Caki2 (cell line): ENCODE results near the gene NPBWR2. TPM values are rescaled to one million over a fixed set of nuclear protein-coding genes. Genes with fewer than 3 reads are reported as not detected.
"Not testable (repeated sequence)": the region's sequence is repeated elsewhere in the genome, so short reads cannot be mapped to it uniquely, and the experiment has no call there.

ENCODE experiments used
- DNase-seq: peaks from one replicate; pipeline ENCODE4 v3.0.0-alpha.2; 2015; ENCODE audit warnings: low read depth
- in situ Hi-C: cut with HindIII; loops from 2 replicates; pipeline ENCODE4 v1.10.0; 2016; ENCODE audit warnings: low sequenced_read_pairs, low pct_unique_long_range_greater_than_20kb, mixed read lengths
- total RNA-seq: library from RNA; depleted of rRNA; stranded (reverse); fragments of >200 nt; shearing (Covaris generic); gene quantifications from 2 replicates; pipeline ENCODE4 v1.2.3, GENCODE V29; 2014; ENCODE audit warnings: low replicate concordance

NPBWR2 gene
- total RNA-seq, 1 experiment from 2014 or later: not detected

DNA sequence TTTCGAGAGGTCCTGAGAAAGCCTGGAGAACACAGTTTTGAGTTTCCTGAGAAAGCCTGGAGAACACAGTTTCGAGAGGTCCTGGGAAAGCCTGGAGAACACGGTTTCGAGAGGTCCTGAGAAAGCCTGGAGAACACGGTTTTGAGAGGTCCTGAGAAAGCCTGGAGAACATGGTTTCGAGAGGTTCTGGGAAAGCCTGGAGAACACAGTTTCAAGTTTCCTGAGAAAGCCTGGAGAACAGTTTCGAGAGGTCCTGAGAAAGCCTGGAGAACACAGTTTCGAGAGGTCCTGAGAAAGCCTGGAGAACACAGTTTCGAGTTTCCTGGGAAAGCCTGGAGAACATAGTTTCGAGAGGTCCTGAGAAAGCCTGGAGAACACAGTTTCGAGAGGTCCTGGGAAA is 16.2 kb upstream of the NPBWR2 start:
- DNase-seq, in situ Hi-C loops: not testable (repeated sequence)

GRCh38 chr20:64122927-64123326 is 15.6 kb upstream of the NPBWR2 start:
- DNase-seq, in situ Hi-C loops: not testable (repeated sequence)

DNA sequence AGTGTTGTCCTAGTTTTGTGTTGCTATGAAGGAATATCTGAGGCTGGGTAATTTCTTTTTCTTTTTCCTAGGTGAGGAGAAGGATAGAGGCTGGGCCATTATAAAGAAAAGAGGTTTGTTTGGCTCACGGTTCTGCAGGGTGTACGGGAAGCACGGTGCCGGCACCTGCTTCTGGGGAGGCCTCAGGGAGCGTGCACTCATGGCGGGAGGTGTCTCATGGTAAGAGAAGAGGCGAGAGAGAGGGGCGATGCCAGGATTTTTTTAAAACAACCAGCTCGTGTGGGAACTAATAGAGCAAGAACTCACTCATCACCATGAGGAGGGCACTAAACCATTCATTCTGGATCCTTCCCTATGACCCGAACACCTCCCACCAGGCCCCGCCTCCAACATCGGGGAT is 14.2 kb upstream of the NPBWR2 start:
- in situ Hi-C loops: no loop called here
- DNase-seq: no peak

- in situ Hi-C loops: no loop called here
- no peak for DNase-seq
Observed at GRCh38 chr20:64119681-64120341, 12.4 kb upstream of the NPBWR2 start.

- DNase-seq: no peak
- in situ Hi-C loops: no loop called here
Observed at GRCh38 chr20:64119301-64119680, 11.9 kb upstream of the NPBWR2 start.

DNA sequence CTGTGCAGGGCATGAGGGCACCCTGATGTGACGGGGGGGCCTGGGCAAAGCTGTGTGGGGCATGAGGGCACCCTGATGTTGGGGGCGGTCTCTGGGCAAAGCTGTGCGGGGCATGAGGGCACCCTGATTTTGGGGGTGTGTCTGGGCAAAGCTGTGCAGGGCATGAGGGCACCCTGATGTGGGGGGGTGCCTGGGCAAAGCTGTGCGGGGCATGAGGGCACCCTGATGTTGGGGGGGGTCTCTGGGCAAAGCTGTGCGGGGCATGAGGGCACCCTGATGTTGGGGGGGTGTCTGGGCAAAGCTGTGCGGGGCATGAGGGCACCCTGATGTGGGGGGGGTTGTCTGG is 10.0 kb upstream of the NPBWR2 start:
- DNase-seq, in situ Hi-C loops: not testable (repeated sequence)

- DNase-seq: no peak
- in situ Hi-C loops: no loop called here
Observed at GRCh38 chr20:64116541-64117431, 9.4 kb upstream of the NPBWR2 start.

- no peak for DNase-seq
- in situ Hi-C loops: no loop called here
Observed at GRCh38 chr20:64116016-64116415, 8.7 kb upstream of the NPBWR2 start.

DNA sequence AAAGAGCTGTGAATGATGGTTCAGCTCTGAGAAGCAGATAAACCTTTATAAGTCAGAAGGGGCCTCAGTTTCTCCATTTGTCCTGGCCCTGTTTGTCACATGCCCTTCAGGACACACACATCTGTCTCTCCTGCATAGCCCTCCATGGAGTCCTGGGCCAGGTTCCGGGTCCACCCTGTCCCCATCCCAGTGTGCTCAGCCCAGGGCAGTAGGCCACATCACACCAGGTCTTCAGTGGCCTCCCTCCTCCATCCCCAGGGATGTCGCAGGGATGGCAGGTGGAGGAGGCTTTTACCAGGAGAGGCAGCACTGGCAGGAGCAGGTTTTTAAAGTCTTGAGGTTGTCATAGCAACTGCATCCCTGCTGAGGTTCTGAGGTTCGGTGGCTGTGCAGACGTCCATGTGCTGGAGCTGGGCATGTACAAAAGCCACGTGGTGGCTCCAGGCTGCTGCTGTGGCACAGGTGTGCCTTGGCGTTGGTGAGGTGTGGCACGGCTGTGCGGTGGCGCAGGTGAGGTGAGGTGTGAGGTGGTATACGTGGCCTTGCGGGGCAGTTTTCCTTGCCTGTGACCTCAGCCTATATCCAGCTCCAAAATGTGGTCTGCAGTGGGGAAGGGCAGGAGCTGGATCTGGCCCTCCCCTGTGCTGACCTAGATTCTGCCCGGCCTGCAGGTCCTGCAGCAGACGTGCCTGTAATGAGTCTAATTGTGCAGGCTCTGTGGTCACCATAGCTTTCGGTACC is 8.0 kb upstream of the NPBWR2 start:
- DNase-seq: no peak
- in situ Hi-C loops: no loop called here

GRCh38 chr20:64114356-64114971 is 7.1 kb upstream of the NPBWR2 start:
- in situ Hi-C loops: no loop called here
- no peak for DNase-seq

GRCh38 chr20:64113796-64114355 is 6.5 kb upstream of the NPBWR2 start:
- in situ Hi-C loops: no loop called here
- DNase-seq: no peak

GRCh38 chr20:64113444-64113775 is 6.0 kb upstream of the NPBWR2 start:
- in situ Hi-C loops: no loop called here
- DNase-seq: no peak

- in situ Hi-C loops: no loop called here
- DNase-seq: no peak
Observed at GRCh38 chr20:64112691-64113443, 5.5 kb upstream of the NPBWR2 start.

DNA sequence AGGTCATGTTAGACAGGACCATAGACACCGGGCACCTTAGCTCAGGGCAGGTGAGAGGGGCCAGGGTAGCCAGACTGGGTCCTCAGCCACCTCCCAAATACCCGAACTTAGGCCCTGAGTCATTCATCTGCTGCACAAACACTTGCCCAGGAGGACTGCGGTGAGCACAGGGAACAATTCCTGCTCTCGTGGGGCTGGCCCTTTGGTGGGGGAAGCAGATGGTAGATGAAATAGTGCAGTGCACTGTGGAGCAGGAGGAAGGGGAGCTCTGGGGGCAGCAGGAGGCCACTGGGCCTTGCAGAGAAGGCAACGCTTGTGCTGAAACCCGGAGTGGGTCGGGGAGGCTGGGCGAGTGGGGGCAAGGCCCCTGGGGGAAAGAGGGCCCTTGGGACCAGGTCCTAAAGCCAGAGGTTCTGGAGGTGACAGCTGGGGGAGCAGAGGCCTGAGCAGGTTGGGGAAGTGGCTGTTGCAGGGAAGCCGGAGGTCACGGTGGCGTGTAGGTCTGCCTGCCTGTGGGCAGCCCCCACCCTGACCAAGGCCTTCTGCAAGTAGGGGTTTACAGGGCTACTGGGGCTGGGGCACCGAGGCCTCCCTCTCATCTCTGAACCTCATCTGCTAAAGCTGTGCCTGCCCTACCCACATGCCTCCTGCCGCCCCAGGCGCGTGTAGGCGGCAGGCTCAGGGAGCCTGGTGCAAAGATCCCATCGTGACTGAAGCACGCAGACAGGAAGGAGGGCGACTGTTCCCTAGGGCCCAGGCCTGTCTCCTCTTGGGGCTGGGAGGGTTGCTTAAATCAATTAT is 4.7 kb upstream of the NPBWR2 start:
- in situ Hi-C loops: no loop called here

GRCh38 chr20:64110411-64111068 is 3.2 kb upstream of the NPBWR2 start:
- no peak for DNase-seq
- in situ Hi-C loops: no loop called here

More for the DNA sequence above, 4.7 kb upstream of the NPBWR2 start:
- no peak for DNase-seq

DNA sequence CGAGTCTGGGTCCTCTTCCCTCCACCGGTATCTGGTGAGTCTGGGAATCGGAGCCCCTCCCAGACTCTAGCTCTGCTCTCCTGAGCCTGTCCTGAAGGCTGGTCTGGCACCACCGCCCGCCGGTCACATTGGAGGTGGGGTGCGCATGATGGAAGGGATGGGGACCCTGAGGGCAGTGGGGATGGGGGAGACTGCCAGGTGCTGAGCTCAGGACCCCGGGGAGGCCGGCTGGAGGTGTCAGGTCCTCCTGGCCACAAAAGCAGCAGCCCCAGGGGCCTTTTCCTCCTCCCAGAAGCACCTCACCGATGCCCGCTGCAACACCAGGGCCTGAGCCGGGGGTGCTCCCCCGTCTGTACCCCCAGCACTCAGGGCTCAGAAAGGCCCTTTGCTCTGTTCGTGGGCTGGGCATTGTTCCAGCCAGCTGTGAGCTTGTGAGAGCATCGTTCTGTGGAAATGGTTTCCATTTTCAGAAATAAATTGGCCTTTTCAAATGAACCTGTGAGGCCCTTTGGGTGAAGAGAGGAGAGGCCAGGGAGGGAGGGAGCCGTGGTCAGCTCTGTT is 2.5 kb upstream of the NPBWR2 start:
- in situ Hi-C loops: no loop called here
- no peak for DNase-seq
